A673 (cell line): ENCODE results near the gene MT3. TPM values are rescaled to one million over a fixed set of nuclear protein-coding genes. Genes with fewer than 3 reads are reported as not detected.
A peak's percentile ranks its signal among the peaks of the same experiment; 100 is the strongest.

Experiments
- BruUV-seq: library from RNA; stranded (reverse); fragments of 400-500 nt; replicated peaks from 2 replicates; lab custom pipeline; 2021; lab: Mats Ljungman, UMichigan
- CTCF ChIA-PET: fragments of 300-600 bp; sonication (Branson Sonifier 250); formaldehyde crosslinking; loops from one replicate; lab custom pipeline; 2022; ENCODE audit warnings: antibody characterized with exemption; lab: Charles Lee
- POLR2A ChIA-PET: fragments of 300-600 bp; sonication (Branson Sonifier 250); formaldehyde crosslinking; loops from one replicate; lab custom pipeline; 2022; ENCODE audit warnings: antibody characterized with exemption; ENCODE audit not compliant: low non-redundant PET; lab: Charles Lee
- DNase-seq: peaks from one replicate; pipeline ENCODE4 v3.0.0-alpha.2; 2015; ENCODE audit warnings: low spot score
- H3K27ac ChIP-seq: fragments of 200-600 bp; sonication (generic); 2 replicates; pipeline ENCODE4 v1.5.1; 2016; ENCODE audit warnings: mixed run types, low read depth, mild to moderate bottlenecking, mixed read lengths, antibody characterized with exemption, low read length; ENCODE audit not compliant: poor library complexity, severe bottlenecking
- H3K27me3 ChIP-seq: fragments of 200-600 bp; sonication (generic); replicated peaks from 2 replicates; pipeline ENCODE4 v1.6.1; 2017; ENCODE audit warnings: mixed run types, low read depth, mild to moderate bottlenecking, mixed read lengths, antibody characterized with exemption, low read length; ENCODE audit not compliant: insufficient read depth, poor library complexity
- H3K36me3 ChIP-seq: fragments of 200-600 bp; sonication (generic); 2 replicates; pipeline ENCODE4 v1.6.1; 2016; ENCODE audit warnings: mixed run types, mild to moderate bottlenecking, mixed read lengths, antibody characterized with exemption, low read length; ENCODE audit not compliant: insufficient read depth, poor library complexity, severe bottlenecking
- H3K4me1 ChIP-seq: fragments of 200-600 bp; sonication (generic); 2 replicates; pipeline ENCODE4 v1.6.1; 2017; ENCODE audit warnings: mixed run types, mild to moderate bottlenecking, mixed read lengths, antibody characterized with exemption, low read length; ENCODE audit not compliant: insufficient read depth, poor library complexity, severe bottlenecking
- H3K4me3 ChIP-seq: fragments of 200-600 bp; sonication (generic); 2 replicates; pipeline ENCODE4 v1.5.1; 2016; ENCODE audit warnings: low read depth, mixed run types, mild to moderate bottlenecking, mixed read lengths, low read length; ENCODE audit not compliant: poor library complexity, severe bottlenecking
- H3K9me3 ChIP-seq: fragments of 200-600 bp; sonication (generic); 2 replicates; pipeline ENCODE4 v1.6.1; 2016; ENCODE audit warnings: mixed run types, low read depth, mild to moderate bottlenecking, mixed read lengths, antibody characterized with exemption, low read length; ENCODE audit not compliant: poor library complexity, severe bottlenecking
- EZH2 ChIP-seq: fragments of 200-600 bp; sonication (generic); IDR thresholded peaks from 2 replicates; pipeline ENCODE4 v1.6.1; 2017; ENCODE audit warnings: borderline replicate concordance, low read depth, mild to moderate bottlenecking, mixed read lengths, antibody characterized with exemption, low read length; ENCODE audit not compliant: poor library complexity, severe bottlenecking
- intact Hi-C: fragments of 100-400 bp; cut with micrococcal nuclease; formaldehyde crosslinking; loops from one replicate; pipeline ENCODE4 v1.10.0; 2022; ENCODE audit not compliant: unreplicated experiment
- total RNA-seq: library from RNA; stranded (reverse); gene quantifications from 2 replicates; pipeline ENCODE4 v1.2.3, GENCODE V29; 2021
- TF ChIP-seq, protein P1 (sequence below): fragments of 300-800, 200-600 bp; sonication (generic); conservative IDR thresholded peaks from 2 replicates; pipeline ENCODE4 v1.5.1; 2017; ENCODE audit warnings: low read depth, mild to moderate bottlenecking, antibody characterized with exemption, low read length, moderate library complexity, mixed read lengths

Gene MT3
- total RNA-seq, 1 experiment from 2014 or later: not detected

DNA sequence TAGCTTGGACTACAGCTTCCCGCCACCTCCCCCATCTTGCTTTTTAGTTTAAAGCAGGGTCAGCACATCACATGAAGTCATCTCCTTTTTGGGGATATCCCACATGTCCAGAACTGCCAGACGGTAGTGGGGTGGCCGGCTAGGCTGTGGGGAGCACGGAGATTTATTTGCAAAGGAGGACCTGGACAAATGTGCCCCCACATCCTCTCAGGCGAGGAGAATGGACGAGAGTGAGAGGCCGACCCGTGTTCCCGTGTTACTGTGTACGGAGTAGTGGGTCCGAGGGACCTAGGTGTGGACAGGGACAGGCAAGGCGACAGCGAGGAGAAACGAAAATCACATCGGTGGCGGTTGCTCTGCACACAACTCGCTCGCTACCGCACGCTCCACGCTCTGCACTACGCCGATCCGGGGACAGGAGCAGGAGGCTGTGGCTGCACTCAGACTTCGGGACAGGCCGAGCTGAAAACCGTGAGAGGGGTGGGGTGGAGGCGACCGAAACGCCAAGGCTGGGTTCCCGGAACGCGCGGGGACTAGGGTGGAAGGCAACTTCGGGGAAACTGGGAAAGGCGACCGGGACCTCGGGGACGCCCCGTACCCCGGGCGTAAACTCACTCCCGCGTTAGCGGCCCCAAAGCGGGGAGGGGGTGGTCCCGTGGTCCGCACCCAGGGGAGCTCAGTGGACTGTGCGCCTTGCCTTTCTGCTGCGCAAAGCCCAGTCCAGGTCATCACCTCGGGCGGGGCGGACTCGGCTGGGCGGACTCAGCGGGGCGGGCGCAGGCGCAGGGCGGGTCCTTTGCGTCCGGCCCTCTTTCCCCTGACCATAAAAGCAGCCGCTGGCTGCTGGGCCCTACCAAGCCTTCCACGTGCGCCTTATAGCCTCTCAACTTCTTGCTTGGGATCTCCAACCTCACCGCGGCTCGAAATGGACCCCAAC lies 48.8 kb downstream of the MT3 start, which contains the start of gene MT1A:
MT1A (plus strand) TSS at position 853 of the 937 bp plus-strand sequence; CDS start at position 926, 73 bp downstream.
- Histone ChIP-seq H3K4me3 (peak within 1 kb of the TSS; percentile 31), H3K9me3 (no peaks in the 10 kb centered on the region), H3K4me1 (no peaks in the 10 kb centered on the region), H3K36me3 (no peaks in the 10 kb centered on the region), H3K27me3 (peaks cover 70% of the 10 kb centered on the region), H3K27ac (no peak within 1 kb of the TSS)
- intact Hi-C loops: no loop called here
- no TSS peak for BruUV-seq
- POLR2A ChIA-PET: no interaction called here
- no peak for DNase-seq
- CTCF ChIA-PET: no interaction called here
- peak; percentile 89 for TF ChIP-seq EZH2
- TF ChIP-seq, protein P1, sequence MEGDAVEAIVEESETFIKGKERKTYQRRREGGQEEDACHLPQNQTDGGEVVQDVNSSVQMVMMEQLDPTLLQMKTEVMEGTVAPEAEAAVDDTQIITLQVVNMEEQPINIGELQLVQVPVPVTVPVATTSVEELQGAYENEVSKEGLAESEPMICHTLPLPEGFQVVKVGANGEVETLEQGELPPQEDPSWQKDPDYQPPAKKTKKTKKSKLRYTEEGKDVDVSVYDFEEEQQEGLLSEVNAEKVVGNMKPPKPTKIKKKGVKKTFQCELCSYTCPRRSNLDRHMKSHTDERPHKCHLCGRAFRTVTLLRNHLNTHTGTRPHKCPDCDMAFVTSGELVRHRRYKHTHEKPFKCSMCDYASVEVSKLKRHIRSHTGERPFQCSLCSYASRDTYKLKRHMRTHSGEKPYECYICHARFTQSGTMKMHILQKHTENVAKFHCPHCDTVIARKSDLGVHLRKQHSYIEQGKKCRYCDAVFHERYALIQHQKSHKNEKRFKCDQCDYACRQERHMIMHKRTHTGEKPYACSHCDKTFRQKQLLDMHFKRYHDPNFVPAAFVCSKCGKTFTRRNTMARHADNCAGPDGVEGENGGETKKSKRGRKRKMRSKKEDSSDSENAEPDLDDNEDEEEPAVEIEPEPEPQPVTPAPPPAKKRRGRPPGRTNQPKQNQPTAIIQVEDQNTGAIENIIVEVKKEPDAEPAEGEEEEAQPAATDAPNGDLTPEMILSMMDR: no peak

DNA sequence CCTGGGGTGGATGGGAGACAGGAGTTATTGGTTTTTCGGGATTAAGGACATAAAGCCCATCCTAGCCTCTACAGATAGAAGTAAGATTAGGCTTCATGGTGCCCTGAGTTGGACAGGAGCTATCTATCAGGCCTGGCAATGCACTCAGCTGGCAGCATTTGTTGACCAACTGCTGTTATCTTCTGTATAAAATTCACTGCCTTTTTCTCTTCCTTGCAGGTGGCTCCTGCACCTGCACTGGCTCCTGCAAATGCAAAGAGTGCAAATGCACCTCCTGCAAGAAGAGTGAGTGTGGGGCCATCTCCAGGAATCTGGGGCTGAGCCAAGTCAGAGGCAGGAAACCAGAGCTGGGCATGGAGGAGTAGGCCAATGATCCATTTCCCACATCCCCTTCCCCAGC lies 49.7 kb downstream of the MT3 start:
- Histone ChIP-seq H3K9me3 (no peaks in the 10 kb centered on the region), H3K4me3 (no peak overlapping the region), H3K27me3 (peaks cover 71% of the 10 kb centered on the region), H3K36me3 (no peaks in the 10 kb centered on the region), H3K27ac (no peak overlapping the region), H3K4me1 (no peaks in the 10 kb centered on the region)
- TF ChIP-seq, protein P1: no peak
- TF ChIP-seq EZH2: no peak
- CTCF ChIA-PET: no interaction called here
- no peak for DNase-seq
- BruUV-seq: no TSS peak
- intact Hi-C loops: no loop called here
- POLR2A ChIA-PET: no interaction called here

DNA sequence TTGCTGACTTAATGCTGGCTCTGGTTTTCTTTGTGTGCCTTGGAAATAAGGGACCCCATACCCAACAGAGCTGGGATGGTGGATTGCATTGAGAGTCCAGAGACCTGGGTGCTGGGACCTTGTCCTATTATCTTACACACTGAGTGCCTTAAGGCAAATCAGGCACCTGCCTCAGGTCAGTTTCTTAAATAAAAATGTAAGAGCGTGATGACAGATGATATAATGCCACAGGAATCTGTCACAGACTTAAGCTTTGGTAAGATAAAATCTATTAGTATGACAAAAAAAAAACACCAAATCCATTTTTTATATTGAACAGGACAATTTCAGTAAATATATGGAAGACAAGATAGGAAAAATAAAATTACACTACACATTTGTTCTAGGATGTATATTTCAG lies 50.7 kb downstream of the MT3 start:
- ChIA-PET POLR2A (no interaction called here), CTCF (no interaction called here)
- no peak for DNase-seq
- no peaks in the 10 kb centered on the region for H3K36me3 ChIP-seq
- H3K27ac ChIP-seq: no peak overlapping the region
- intact Hi-C loops: no loop called here
- no peaks in the 10 kb centered on the region for H3K4me1 ChIP-seq
- no peak for TF ChIP-seq EZH2
- TF ChIP-seq, protein P1: no peak
- H3K9me3 ChIP-seq: no peaks in the 10 kb centered on the region
- H3K4me3 ChIP-seq: no peak overlapping the region
- BruUV-seq: no TSS peak
- peaks cover 63% of the 10 kb centered on the region for H3K27me3 ChIP-seq

Other genes with a start within 250 kb of the MT3 start
- 48.1 and 51.3 TPM in 2 replicates for gene AMFR, start 164.0 kb upstream of the MT3 start, total RNA-seq
- gene NUDT21, start 138.2 kb upstream of the MT3 start, total RNA-seq: 220 and 231 TPM in 2 replicates
- gene OGFOD1, start 138.0 kb upstream of the MT3 start, total RNA-seq: 68.4 and 78.1 TPM in 2 replicates
- 19.4 and 22.1 TPM in 2 replicates for gene BBS2, start 69.5 kb upstream of the MT3 start, total RNA-seq
- not detected in 2 replicates for gene MT4, start 24.5 kb upstream of the MT3 start, total RNA-seq
- gene MT2A, start 19.1 kb downstream of the MT3 start, total RNA-seq: 81.8 and 218 TPM in 2 replicates
- gene MT1E, start 36.3 kb downstream of the MT3 start, total RNA-seq: 21.6 and 50.6 TPM in 2 replicates
- gene MT1M, start 43.1 kb downstream of the MT3 start, total RNA-seq: 0.49 TPM in 1 of 2 replicates, not detected in the other
- not detected in 2 replicates for gene MT1A, start 49.1 kb downstream of the MT3 start, total RNA-seq
- gene MT1B, start 62.4 kb downstream of the MT3 start, total RNA-seq: not detected in 2 replicates
- 7.7 and 26.9 TPM in 2 replicates for gene MT1F, start 68.4 kb downstream of the MT3 start, total RNA-seq
- 10.8 and 48.8 TPM in 2 replicates for gene MT1G, start 78.5 kb downstream of the MT3 start, total RNA-seq
- gene MT1H, start 80.3 kb downstream of the MT3 start, total RNA-seq: 2.4 TPM in 1 of 2 replicates, not detected in the other
- gene MT1X, start 92.9 kb downstream of the MT3 start, total RNA-seq: 30.0 and 74.3 TPM in 2 replicates
- 153 and 155 TPM in 2 replicates for gene NUP93, start 140.6 kb downstream of the MT3 start, total RNA-seq